ENCODE measurements around the gene ZSCAN16. TPM values are rescaled to one million over a fixed set of nuclear protein-coding genes. Genes with fewer than 3 reads are reported as not detected.
A peak's percentile ranks its signal among the peaks of the same experiment; 100 is the strongest.

The ZSCAN16 gene
- total and polyA plus RNA-seq, 2 experiments from 2014 or later, result 1.2 TPM

- H3F3A ChIP-seq (ENCODE audit: insufficient read depth), result peaks cover 19% of the 10 kb centered on the region
- no peak overlapping the region for H3K9ac ChIP-seq
- H3K27ac ChIP-seq, result peak overlapping the region; percentile 76
- no peak overlapping the region for H2AFZ ChIP-seq
- 9 to 17% methylated on average over 4 of the region's 4 CpGs for WGBS, 2 experiments (ENCODE audit: low coverage in 1 of 2, low lambda C conversion rate in 2 of 2, missing lambda C conversion rate in 2 of 2)
- H3K9me2 ChIP-seq (ENCODE audit: insufficient read depth), result no peaks in the 10 kb centered on the region
- H3K27me3 ChIP-seq (replicated peaks; ENCODE audit: insufficient read depth), result no peaks in the 10 kb centered on the region
- no peaks in the 10 kb centered on the region for H3K36me3 ChIP-seq (ENCODE audit: low read depth)
- DNase-seq, result peak; percentile 92
- H3K4me2 ChIP-seq (ENCODE audit: unreplicated experiment), result peak overlapping the region; percentile 15
- no peaks in the 10 kb centered on the region for H3K79me2 ChIP-seq (ENCODE audit: insufficient read depth)
- H3K4me3 ChIP-seq, result no peak overlapping the region
- no peaks in the 10 kb centered on the region for H4K20me1 ChIP-seq (ENCODE audit: insufficient read depth)
- peaks cover 16% of the 10 kb centered on the region for H3K4me1 ChIP-seq (ENCODE audit: insufficient read depth)
- in situ Hi-C loops (cut with MboI), result no loop called here
- no peaks in the 10 kb centered on the region for H3K9me3 ChIP-seq (ENCODE audit: low read depth)
- TF ChIP-seq EZH2phosphoT487 (IDR thresholded peaks at IDR 0.05; ENCODE audit: insufficient read depth, low read depth), result no peak
- TF ChIP-seq EZH2 (IDR thresholded peaks at IDR 0.05; ENCODE audit: insufficient read depth, poor library complexity, severe bottlenecking), result no peak
Measured at GRCh38 chr6:28167068-28167467, 42.7 kb downstream of the ZSCAN16 start.

- peaks cover 19% of the 10 kb centered on the region for H3F3A ChIP-seq (ENCODE audit: insufficient read depth)
- H3K9ac ChIP-seq, result no peak overlapping the region
- no peaks in the 10 kb centered on the region for H3K9me3 ChIP-seq (ENCODE audit: low read depth)
- H3K27me3 ChIP-seq (replicated peaks; ENCODE audit: insufficient read depth), result no peaks in the 10 kb centered on the region
- H3K79me2 ChIP-seq (ENCODE audit: insufficient read depth), result no peaks in the 10 kb centered on the region
- H3K27ac ChIP-seq, result peak overlapping the region; percentile 76; the same call in 1 of the 2 replicates
- no peaks in the 10 kb centered on the region for H3K36me3 ChIP-seq (ENCODE audit: low read depth)
- no peak for TF ChIP-seq EZH2 (IDR thresholded peaks at IDR 0.05; ENCODE audit: insufficient read depth, poor library complexity, severe bottlenecking)
- TF ChIP-seq EZH2phosphoT487 (IDR thresholded peaks at IDR 0.05; ENCODE audit: insufficient read depth, low read depth), result no peak
- no peaks in the 10 kb centered on the region for H3K9me2 ChIP-seq (ENCODE audit: insufficient read depth)
- in situ Hi-C loops (cut with MboI), result no loop called here
- H4K20me1 ChIP-seq (ENCODE audit: insufficient read depth), result no peaks in the 10 kb centered on the region
- DNase-seq, result no peak
- H2AFZ ChIP-seq, result no peak overlapping the region
- H3K4me3 ChIP-seq, result no peak overlapping the region
- peaks cover 16% of the 10 kb centered on the region for H3K4me1 ChIP-seq (ENCODE audit: insufficient read depth)
- WGBS, 2 experiments (ENCODE audit: low coverage in 1 of 2, low lambda C conversion rate in 2 of 2, missing lambda C conversion rate in 2 of 2), result 19% methylated on average over 1 of the region's 1 CpG
- no peak overlapping the region for H3K4me2 ChIP-seq (ENCODE audit: unreplicated experiment)
Measured at GRCh38 chr6:28167926-28168325, 43.5 kb downstream of the ZSCAN16 start.

- Histone ChIP-seq H2AFZ (no peak overlapping the region), H3F3A (ENCODE audit: insufficient read depth) (peaks cover 16% of the 10 kb centered on the region), H3K4me2 (ENCODE audit: unreplicated experiment) (no peak overlapping the region), H3K79me2 (ENCODE audit: insufficient read depth) (no peaks in the 10 kb centered on the region), H3K4me1 (ENCODE audit: insufficient read depth) (peaks cover 15% of the 10 kb centered on the region), H3K9me3 (ENCODE audit: low read depth) (no peaks in the 10 kb centered on the region), H3K27me3 (replicated peaks; ENCODE audit: insufficient read depth) (no peaks in the 10 kb centered on the region), H3K36me3 (ENCODE audit: low read depth) (no peaks in the 10 kb centered on the region), H3K4me3 (no peak overlapping the region), H3K9ac (no peak overlapping the region), H3K27ac (no peak overlapping the region), H3K9me2 (ENCODE audit: insufficient read depth) (no peaks in the 10 kb centered on the region), H4K20me1 (ENCODE audit: insufficient read depth) (no peaks in the 10 kb centered on the region)
- in situ Hi-C loops (cut with MboI), result no loop called here
- TF ChIP-seq EZH2 (IDR thresholded peaks at IDR 0.05; ENCODE audit: insufficient read depth, poor library complexity, severe bottlenecking), result no peak
- no peak for TF ChIP-seq EZH2phosphoT487 (IDR thresholded peaks at IDR 0.05; ENCODE audit: insufficient read depth, low read depth)
- 34 to 38% methylated on average over 2 of the region's 2 CpGs for WGBS, 2 experiments (ENCODE audit: low coverage in 1 of 2, low lambda C conversion rate in 2 of 2, missing lambda C conversion rate in 2 of 2)
- no peak for DNase-seq
Measured at GRCh38 chr6:28171271-28171670, 46.9 kb downstream of the ZSCAN16 start.

DNA sequence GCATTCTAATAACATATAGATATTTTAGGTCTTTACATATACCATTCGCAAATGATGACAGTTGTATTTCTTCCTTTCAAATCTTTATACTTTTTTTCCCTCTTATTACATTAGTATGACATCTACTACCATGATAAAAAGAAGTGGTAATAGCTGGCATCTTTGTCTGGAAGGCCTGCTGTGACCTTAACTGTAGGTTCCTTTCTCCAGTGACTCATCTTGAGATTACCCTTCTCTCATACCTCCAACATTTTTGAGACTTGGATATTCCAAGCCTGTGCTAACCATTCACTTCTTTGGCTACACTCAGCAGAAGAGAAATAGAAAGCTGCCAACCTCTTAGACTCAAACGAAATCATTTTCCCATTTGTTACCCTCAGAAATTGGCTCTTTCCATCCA is 47.6 kb downstream of the ZSCAN16 start:
- 63 to 74% methylated on average over 2 of the region's 2 CpGs for WGBS, 2 experiments (ENCODE audit: low coverage in 1 of 2, low lambda C conversion rate in 2 of 2, missing lambda C conversion rate in 2 of 2)
- Histone ChIP-seq H3K79me2 (ENCODE audit: insufficient read depth) (no peaks in the 10 kb centered on the region), H3K9ac (no peak overlapping the region), H3K4me2 (ENCODE audit: unreplicated experiment) (no peak overlapping the region), H2AFZ (no peak overlapping the region), H3F3A (ENCODE audit: insufficient read depth) (peaks cover 10% of the 10 kb centered on the region), H3K27ac (no peak overlapping the region), H3K36me3 (ENCODE audit: low read depth) (no peaks in the 10 kb centered on the region), H3K27me3 (replicated peaks; ENCODE audit: insufficient read depth) (no peaks in the 10 kb centered on the region), H3K9me3 (ENCODE audit: low read depth) (no peaks in the 10 kb centered on the region), H3K4me3 (no peak overlapping the region), H3K4me1 (ENCODE audit: insufficient read depth) (peaks cover 9% of the 10 kb centered on the region; the same call in 1 of the 2 replicates), H3K9me2 (ENCODE audit: insufficient read depth) (no peaks in the 10 kb centered on the region), H4K20me1 (ENCODE audit: insufficient read depth) (no peaks in the 10 kb centered on the region)
- DNase-seq, result peak; percentile 3
- in situ Hi-C loops (cut with MboI), result no loop called here
- TF ChIP-seq EZH2phosphoT487 (IDR thresholded peaks at IDR 0.05; ENCODE audit: insufficient read depth, low read depth) (no peak), EZH2 (IDR thresholded peaks at IDR 0.05; ENCODE audit: insufficient read depth, poor library complexity, severe bottlenecking) (no peak)

DNA sequence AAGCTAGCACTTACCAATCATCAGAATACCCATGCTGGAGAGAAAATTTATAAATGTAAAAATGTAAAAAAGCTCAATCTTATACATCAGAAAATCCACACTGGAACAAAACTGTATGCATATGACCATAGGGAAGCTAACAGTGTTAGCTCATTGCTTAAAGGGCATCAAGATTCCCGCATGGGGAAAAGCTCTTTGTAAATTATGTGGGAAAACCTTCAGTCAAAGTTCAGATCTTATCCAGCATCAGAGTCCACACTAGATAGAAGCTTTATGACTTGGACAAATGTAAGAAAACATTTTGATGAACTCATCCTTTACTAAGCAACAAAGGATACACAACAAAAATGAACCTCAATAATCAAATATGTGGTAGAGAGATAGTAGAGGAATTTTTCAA is 52.0 kb downstream of the ZSCAN16 start:
- H3K4me2 ChIP-seq (ENCODE audit: unreplicated experiment), result no peak overlapping the region
- no peak overlapping the region for H3K9ac ChIP-seq
- H3K4me1 ChIP-seq (ENCODE audit: insufficient read depth), result no peaks in the 10 kb centered on the region
- H3K27me3 ChIP-seq (replicated peaks; ENCODE audit: insufficient read depth), result no peaks in the 10 kb centered on the region; the same call in 1 of the 2 replicates
- no peaks in the 10 kb centered on the region for H3K9me3 ChIP-seq (ENCODE audit: low read depth)
- no peaks in the 10 kb centered on the region for H3K36me3 ChIP-seq (ENCODE audit: low read depth)
- no peaks in the 10 kb centered on the region for H3K79me2 ChIP-seq (ENCODE audit: insufficient read depth)
- no peaks in the 10 kb centered on the region for H3F3A ChIP-seq (ENCODE audit: insufficient read depth)
- in situ Hi-C loops (cut with MboI), result no loop called here
- H4K20me1 ChIP-seq (ENCODE audit: insufficient read depth), result no peaks in the 10 kb centered on the region
- no peak overlapping the region for H3K4me3 ChIP-seq
- no peak overlapping the region for H3K27ac ChIP-seq
- WGBS, 2 experiments (ENCODE audit: low coverage in 1 of 2, low lambda C conversion rate in 2 of 2, missing lambda C conversion rate in 2 of 2), result 68 to 73% methylated on average over 1 of the region's 1 CpG
- H3K9me2 ChIP-seq (ENCODE audit: insufficient read depth), result no peaks in the 10 kb centered on the region
- no peak overlapping the region for H2AFZ ChIP-seq
- no peak for DNase-seq
- TF ChIP-seq EZH2 (IDR thresholded peaks at IDR 0.05; ENCODE audit: insufficient read depth, poor library complexity, severe bottlenecking) (no peak), EZH2phosphoT487 (IDR thresholded peaks at IDR 0.05; ENCODE audit: insufficient read depth, low read depth) (no peak)

Other genes starting within 250 kb of the ZSCAN16 start
- gene OR2B2, start 212.2 kb upstream of the ZSCAN16 start, total RNA-seq (2014; rRNA removed; shearing (Covaris generic)), result not detected in 2 replicates
- gene OR2B2, start 212.2 kb upstream of the ZSCAN16 start, polyA plus RNA-seq (2016; fragmentation: Nextera tagmentation; extraction: Ambion mirVana), result not detected in 2 replicates
- not detected in 2 replicates for gene OR2B6, start 167.4 kb upstream of the ZSCAN16 start, total RNA-seq (2014; rRNA removed; shearing (Covaris generic))
- not detected in 2 replicates for gene OR2B6, start 167.4 kb upstream of the ZSCAN16 start, polyA plus RNA-seq (2016; fragmentation: Nextera tagmentation; extraction: Ambion mirVana)
- gene ZNF165, start 44.0 kb upstream of the ZSCAN16 start, total RNA-seq (2014; rRNA removed; shearing (Covaris generic)), result 0.25 and 0.86 TPM in 2 replicates
- gene ZNF165, start 44.0 kb upstream of the ZSCAN16 start, polyA plus RNA-seq (2016; fragmentation: Nextera tagmentation; extraction: Ambion mirVana), result 0.41 and 0.81 TPM in 2 replicates
- 12.0 and 13.2 TPM in 2 replicates for gene ZKSCAN8, start 17.3 kb downstream of the ZSCAN16 start, total RNA-seq (2014; rRNA removed; shearing (Covaris generic))
- gene ZKSCAN8, start 17.3 kb downstream of the ZSCAN16 start, polyA plus RNA-seq (2016; fragmentation: Nextera tagmentation; extraction: Ambion mirVana), result 4.1 TPM in 2 replicates
- gene ZSCAN9, start 100.7 kb downstream of the ZSCAN16 start, total RNA-seq (2014; rRNA removed; shearing (Covaris generic)), result 7.3 and 12.8 TPM in 2 replicates
- gene ZSCAN9, start 100.7 kb downstream of the ZSCAN16 start, polyA plus RNA-seq (2016; fragmentation: Nextera tagmentation; extraction: Ambion mirVana), result 5.8 TPM in 2 replicates
- 3.7 and 4.2 TPM in 2 replicates for gene ZKSCAN4, start 127.7 kb downstream of the ZSCAN16 start, total RNA-seq (2014; rRNA removed; shearing (Covaris generic))
- 3.5 and 3.6 TPM in 2 replicates for gene ZKSCAN4, start 127.7 kb downstream of the ZSCAN16 start, polyA plus RNA-seq (2016; fragmentation: Nextera tagmentation; extraction: Ambion mirVana)
- gene NKAPL, start 134.7 kb downstream of the ZSCAN16 start, total RNA-seq (2014; rRNA removed; shearing (Covaris generic)), result 0.97 and 1.9 TPM in 2 replicates
- 3.2 and 3.5 TPM in 2 replicates for gene NKAPL, start 134.7 kb downstream of the ZSCAN16 start, polyA plus RNA-seq (2016; fragmentation: Nextera tagmentation; extraction: Ambion mirVana)
- gene ZSCAN26, start 142.5 kb downstream of the ZSCAN16 start, total RNA-seq (2014; rRNA removed; shearing (Covaris generic)), result 17.5 and 28.5 TPM in 2 replicates
- gene ZSCAN26, start 142.5 kb downstream of the ZSCAN16 start, polyA plus RNA-seq (2016; fragmentation: Nextera tagmentation; extraction: Ambion mirVana), result 14.1 and 15.0 TPM in 2 replicates
- gene PGBD1, start 157.0 kb downstream of the ZSCAN16 start, total RNA-seq (2014; rRNA removed; shearing (Covaris generic)), result 4.9 and 6.7 TPM in 2 replicates
- gene PGBD1, start 157.0 kb downstream of the ZSCAN16 start, polyA plus RNA-seq (2016; fragmentation: Nextera tagmentation; extraction: Ambion mirVana), result 4.1 and 5.0 TPM in 2 replicates
- gene ZSCAN31, start 211.5 kb downstream of the ZSCAN16 start, total RNA-seq (2014; rRNA removed; shearing (Covaris generic)), result 0.54 and 1.3 TPM in 2 replicates
- 0.84 and 1.5 TPM in 2 replicates for gene ZSCAN31, start 211.5 kb downstream of the ZSCAN16 start, polyA plus RNA-seq (2016; fragmentation: Nextera tagmentation; extraction: Ambion mirVana)
- gene ZKSCAN3, start 225.3 kb downstream of the ZSCAN16 start, total RNA-seq (2014; rRNA removed; shearing (Covaris generic)), result 3.0 and 4.0 TPM in 2 replicates
- gene ZKSCAN3, start 225.3 kb downstream of the ZSCAN16 start, polyA plus RNA-seq (2016; fragmentation: Nextera tagmentation; extraction: Ambion mirVana), result 1.6 and 2.5 TPM in 2 replicates

Measured in GM23248 (cell line).